Glomerular endothelial cell (primary cell): ENCODE data around the gene TMED7. TPM values are rescaled to one million over a fixed set of nuclear protein-coding genes. Genes with fewer than 3 reads are reported as not detected.
A peak's percentile ranks its signal among the peaks of the same experiment; 100 is the strongest.

Experiments used
- DNase-seq: peaks from one replicate; pipeline ENCODE4 v3.0.0-alpha.2; 2011; ENCODE audit warnings: low read depth, low spot score; ENCODE audit errors: extremely low read depth
- total RNA-seq: library from RNA; depleted of rRNA; stranded (reverse); fragments of >200 nt; gene quantifications from 2 replicates; pipeline ENCODE4 v1.2.3, GENCODE V29; 2015

Gene TMED7
- total RNA-seq, 1 donor from 2014 or later, result 110 TPM

GRCh38 chr5:115585265-115585664, 40.6 kb downstream of the TMED7 start:
- DNase-seq, result no peak

DNA sequence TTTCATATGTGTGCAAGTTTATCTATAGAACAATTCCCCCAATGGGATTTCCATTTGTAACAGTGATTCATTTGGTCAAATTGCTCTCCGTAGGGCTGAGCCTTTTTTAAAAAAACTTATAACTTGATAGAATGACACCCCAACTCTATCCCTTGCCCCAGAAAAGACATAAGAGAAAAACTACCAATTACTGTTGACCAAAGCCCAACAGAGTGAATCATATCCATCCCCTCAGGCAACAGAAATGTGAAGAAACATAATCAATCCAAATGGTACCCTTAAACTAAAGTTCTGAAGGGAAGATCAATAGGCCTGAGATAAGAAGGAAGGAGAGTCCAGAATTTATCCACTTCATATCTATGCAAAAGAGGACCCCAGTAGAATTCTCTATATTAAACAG, 41.3 kb downstream of the TMED7 start:
- DNase-seq, result no peak

DNA sequence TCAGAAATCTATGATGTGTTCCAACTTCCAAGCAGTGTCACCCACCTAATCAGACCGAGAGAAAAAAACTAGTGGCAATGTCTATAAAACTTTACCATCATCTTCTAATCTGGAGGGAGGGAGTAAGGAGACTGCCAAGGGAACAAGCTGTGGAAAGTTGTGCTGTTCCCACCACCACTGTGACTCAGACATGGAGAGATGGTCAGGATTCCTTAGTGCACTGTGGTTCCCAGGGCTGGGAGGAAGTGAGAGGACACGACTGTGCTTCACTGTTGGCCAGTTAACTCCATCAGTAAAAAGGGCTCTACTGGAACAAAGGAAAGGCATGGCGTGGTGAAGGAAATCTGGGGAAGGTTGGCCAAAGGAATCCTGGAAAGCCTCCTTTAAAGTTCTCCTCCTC, 42.4 kb downstream of the TMED7 start:
- peak; percentile 67 for DNase-seq

GRCh38 chr5:115580941-115581340, 44.9 kb downstream of the TMED7 start:
- no peak for DNase-seq

DNA sequence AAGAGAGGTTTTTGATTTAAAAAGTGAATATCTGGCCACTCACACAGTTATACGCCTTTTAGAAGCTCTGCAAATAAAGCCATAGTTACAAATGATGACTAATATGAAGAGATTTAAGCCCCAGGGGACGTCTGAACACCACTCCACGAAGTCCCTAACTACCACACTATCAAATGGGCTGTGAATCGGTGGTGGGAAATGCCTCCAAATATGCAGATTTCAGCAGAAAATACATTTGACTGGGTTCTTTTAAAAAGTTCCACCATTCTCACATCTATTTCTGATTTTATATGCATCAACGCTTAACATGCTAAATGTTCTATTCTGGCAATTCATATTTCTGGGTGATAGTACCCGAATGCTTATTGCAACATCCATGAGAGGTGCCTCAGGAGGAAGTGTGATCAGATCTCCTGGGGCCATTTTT, 46.1 kb downstream of the TMED7 start:
- no peak for DNase-seq

GRCh38 chr5:115579216-115579615, 46.6 kb downstream of the TMED7 start:
- DNase-seq, result no peak

- no peak for DNase-seq
Observed at GRCh38 chr5:115578657-115579056, 47.2 kb downstream of the TMED7 start.

- DNase-seq, result no peak
Observed at GRCh38 chr5:115577741-115578140, 48.1 kb downstream of the TMED7 start.

DNA sequence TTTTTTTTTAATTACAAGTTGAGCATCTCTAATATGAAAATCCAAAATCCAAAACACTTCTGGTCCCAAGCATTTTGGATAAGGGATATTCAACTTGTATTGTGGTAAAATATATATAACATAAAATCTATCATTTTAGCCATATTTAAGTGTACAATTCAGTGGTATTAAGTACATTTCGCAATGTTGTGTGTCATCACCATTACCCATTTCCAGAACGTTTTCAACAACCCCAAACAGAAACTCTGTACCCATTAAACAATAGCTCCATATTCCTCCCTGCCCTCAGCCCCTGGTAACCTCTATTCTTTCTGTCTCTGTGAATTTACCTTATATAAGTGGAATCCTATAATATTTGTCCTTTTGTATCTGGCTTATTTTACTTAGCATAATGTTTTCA, 48.5 kb downstream of the TMED7 start:
- DNase-seq, result no peak

- peak; percentile 92 for DNase-seq
Observed at GRCh38 chr5:115575167-115576070, 50.4 kb downstream of the TMED7 start.

DNA sequence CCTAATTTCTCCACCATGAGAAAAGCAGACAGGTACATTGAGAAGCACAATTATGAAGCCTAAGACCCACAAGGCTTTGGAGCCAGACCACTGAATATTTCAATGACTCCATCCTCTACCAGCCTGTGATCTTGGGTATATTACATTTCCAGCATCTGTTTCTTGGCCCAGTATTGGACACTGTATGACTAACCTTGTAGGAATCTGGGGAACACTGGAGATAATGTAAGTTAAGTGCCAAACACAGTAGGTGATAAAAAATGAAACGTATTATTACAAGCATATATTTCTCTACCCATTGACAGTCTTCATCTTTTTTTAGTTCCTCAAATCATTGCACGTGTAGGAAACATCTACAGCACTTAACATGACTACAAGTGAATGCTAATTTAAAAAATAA, 52.7 kb downstream of the TMED7 start:
- no peak for DNase-seq

- no peak for DNase-seq
Observed at GRCh38 chr5:115571441-115571878, 54.4 kb downstream of the TMED7 start.

DNA sequence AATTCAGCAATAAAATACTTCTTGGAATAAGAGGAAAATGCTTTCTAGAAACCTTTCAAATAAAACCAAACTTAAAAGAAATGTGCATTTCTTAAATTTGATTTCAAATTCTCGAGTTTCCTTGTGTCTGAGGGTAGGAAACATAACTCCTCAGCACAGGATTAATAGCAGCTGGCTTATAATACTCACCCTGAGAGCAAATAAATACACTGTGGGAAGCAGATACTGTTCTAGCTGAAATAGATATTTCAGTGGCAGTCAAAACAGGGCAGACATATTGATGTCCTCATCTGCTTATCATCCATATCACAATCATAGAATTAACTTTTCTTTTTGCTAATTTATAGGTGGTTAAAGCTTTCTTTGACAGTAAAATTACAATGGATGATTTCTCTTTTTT, 57.2 kb downstream of the TMED7 start:
- no peak for DNase-seq

GRCh38 chr5:115565233-115565632, 60.6 kb downstream of the TMED7 start:
- DNase-seq, result no peak

Other genes with a start within 250 kb of the TMED7 start
- gene FEM1C, start 81.3 kb downstream of the TMED7 start, total RNA-seq, result 13.9 and 16.1 TPM in 2 replicates
- 1.8 and 2.0 TPM in 2 replicates for gene TICAM2, start 23.6 kb downstream of the TMED7 start, total RNA-seq
- gene CDO1, start 190.6 kb upstream of the TMED7 start, total RNA-seq, result 0.48 and 0.82 TPM in 2 replicates
- 54.4 and 55.9 TPM in 2 replicates for gene ATG12, start 215.5 kb upstream of the TMED7 start, total RNA-seq
- gene AP3S1, start 215.9 kb upstream of the TMED7 start, total RNA-seq, result 59.7 and 87.1 TPM in 2 replicates